Lung (tissue), 12 donors: Measurements from ENCODE around the gene PIP5K1B. TPM values are rescaled to one million over a fixed set of nuclear protein-coding genes. Genes with fewer than 3 reads are reported as not detected.

ENCODE experiments used
- ATAC-seq: fragments of 200-7000 bp; cut with Tn5 transposase; one replicate; pipeline ENCODE4 v1.9.1; 2020; ENCODE audit warnings: moderate number of reproducible peaks; ENCODE audit not compliant: insufficient read depth, low FRiP score
- DNase-seq, 3 donors: peaks; one replicate each; pipeline ENCODE4 v3.0.0-alpha.2; 2013 to 2017
- H3K27ac ChIP-seq, 2 donors: one replicate each; pipeline ENCODE4 v1.5.1; 2013; ENCODE audit warnings: mild to moderate bottlenecking in 2 of 2, moderate library complexity in 2 of 2, control low read depth in 1 of 2, inconsistent platforms in 1 of 2, low read depth in 1 of 2, low read length in 1 of 2
- H3K27me3 ChIP-seq, 3 donors: one replicate each; pipeline ENCODE4 v1.5.1; 2013; ENCODE audit warnings: low read length in 2 of 3; ENCODE audit not compliant: control insufficient read depth in 3 of 3, insufficient read depth in 3 of 3
- H3K36me3 ChIP-seq, 4 donors: one replicate each; pipeline ENCODE4 v1.5.1; 2013; ENCODE audit warnings: low read length in 4 of 4, mild to moderate bottlenecking in 1 of 4, moderate library complexity in 1 of 4; ENCODE audit not compliant: control insufficient read depth in 4 of 4, insufficient read depth in 4 of 4
- H3K4me1 ChIP-seq, 5 donors: one replicate each; pipeline ENCODE4 v1.5.1; 2013; ENCODE audit warnings: low read length in 5 of 5, mild to moderate bottlenecking in 2 of 5, moderate library complexity in 1 of 5; ENCODE audit not compliant: control insufficient read depth in 5 of 5, insufficient read depth in 5 of 5
- H3K4me3 ChIP-seq: one replicate; pipeline ENCODE4 v1.5.1; 2013; ENCODE audit warnings: mild to moderate bottlenecking, control low read depth, moderate library complexity
- H3K9ac ChIP-seq, 2 donors: one replicate each; pipeline ENCODE4 v1.5.1; 2013; ENCODE audit warnings: low read length in 2 of 2, control low read depth in 1 of 2; ENCODE audit not compliant: insufficient read depth in 1 of 2
- H3K9me3 ChIP-seq, 4 donors: one replicate each; pipeline ENCODE4 v1.5.1; 2013; ENCODE audit warnings: low read length in 3 of 4, mild to moderate bottlenecking in 1 of 4, moderate library complexity in 1 of 4; ENCODE audit not compliant: control insufficient read depth in 4 of 4, insufficient read depth in 3 of 4
- WGBS, 2 donors: extraction: QIAGEN DNeasy Blood & Tissue Kit; methylation state at CpG; one replicate each; pipeline ENCODE4 v1.1.7; 2013; 5-methylcytosine and 5-hydroxymethylcytosine counted together
- polyA plus RNA-seq, 2 donors: library from polyadenylated mRNA; stranded (reverse); fragments of 200-250 nt; gene quantifications; one replicate each; pipeline ENCODE4 v1.2.1, GENCODE V29; 2013
- total RNA-seq, 2 donors: library from RNA; depleted of rRNA in 1 of 2; stranded (reverse); fragments of >200 nt in 1 of 2; gene quantifications; one replicate each; pipeline ENCODE4 v1.2.1, GENCODE V29; 2014 to 2021
- TF ChIP-seq, protein P1 (sequence below): IDR thresholded peaks from 2 replicates; pipeline ENCODE4 v1.5.1; 2012; ENCODE audit warnings: mild to moderate bottlenecking; ENCODE audit errors: control extremely low read depth, extremely low read depth
- donor health status: control.
- donor health status: control.
- donor health status: Bipolar disorder and iron deficiency.
- donor health status: healthy.
- donor health status: DM: yes; HTN: yes; CAD: no.

The PIP5K1B gene
- total and polyA plus RNA-seq, 4 donors = 6.6 to 28.2 (median 15.6) TPM

DNA sequence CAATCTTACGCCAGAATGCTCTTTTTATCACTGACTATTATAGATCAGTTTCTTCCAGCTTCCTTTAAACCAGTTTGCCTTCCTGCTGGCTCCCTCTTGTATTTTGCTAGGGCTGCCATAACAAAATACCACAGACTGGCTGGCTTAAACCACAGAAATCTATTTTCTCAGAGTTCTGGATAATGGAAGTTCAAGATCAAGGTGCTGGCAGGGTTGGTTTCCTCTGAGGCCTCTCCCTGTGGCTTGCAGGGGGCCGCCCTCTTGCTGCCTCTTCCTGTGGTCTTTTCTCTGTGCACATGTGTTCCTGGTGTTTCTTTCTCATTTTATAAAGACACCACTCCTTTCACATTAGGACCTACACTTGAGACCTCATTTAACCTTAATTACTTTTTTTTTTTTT is 323.7 kb downstream of the PIP5K1B start:
- 52 to 72% methylated on average over 2 of the region's 2 CpGs for WGBS, 2 donors

DNA sequence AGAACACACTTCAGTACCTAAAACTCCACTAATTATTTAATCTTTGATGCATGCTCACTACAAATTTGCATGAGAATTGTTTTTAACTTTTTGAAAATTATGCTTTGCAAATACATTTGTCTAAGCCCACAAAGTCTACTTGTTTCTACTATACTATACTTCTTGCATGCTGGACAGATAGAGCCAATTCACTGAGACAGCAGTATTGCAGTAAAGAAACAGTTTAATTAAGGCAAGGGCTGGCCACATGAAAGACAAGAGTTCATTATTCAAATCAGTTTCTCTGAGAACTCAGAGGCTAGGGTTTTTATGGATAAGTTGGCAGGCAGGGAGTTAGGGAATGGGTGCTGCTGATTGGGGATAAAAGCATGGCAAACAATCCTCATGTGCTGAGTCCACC is 324.5 kb downstream of the PIP5K1B start:
- Histone ChIP-seq H3K27me3 (no peaks in the 10 kb centered on the region), H3K4me1 (no peaks in the 10 kb centered on the region), H3K9ac (no peak overlapping the region), H3K4me3 (no peak overlapping the region), H3K9me3 (peaks cover 0 to 3% (median 0%) of the 10 kb centered on the region in 4 donors), H3K36me3 (no peaks in the 10 kb centered on the region), H3K27ac (no peak overlapping the region)
- TF ChIP-seq, protein P1, sequence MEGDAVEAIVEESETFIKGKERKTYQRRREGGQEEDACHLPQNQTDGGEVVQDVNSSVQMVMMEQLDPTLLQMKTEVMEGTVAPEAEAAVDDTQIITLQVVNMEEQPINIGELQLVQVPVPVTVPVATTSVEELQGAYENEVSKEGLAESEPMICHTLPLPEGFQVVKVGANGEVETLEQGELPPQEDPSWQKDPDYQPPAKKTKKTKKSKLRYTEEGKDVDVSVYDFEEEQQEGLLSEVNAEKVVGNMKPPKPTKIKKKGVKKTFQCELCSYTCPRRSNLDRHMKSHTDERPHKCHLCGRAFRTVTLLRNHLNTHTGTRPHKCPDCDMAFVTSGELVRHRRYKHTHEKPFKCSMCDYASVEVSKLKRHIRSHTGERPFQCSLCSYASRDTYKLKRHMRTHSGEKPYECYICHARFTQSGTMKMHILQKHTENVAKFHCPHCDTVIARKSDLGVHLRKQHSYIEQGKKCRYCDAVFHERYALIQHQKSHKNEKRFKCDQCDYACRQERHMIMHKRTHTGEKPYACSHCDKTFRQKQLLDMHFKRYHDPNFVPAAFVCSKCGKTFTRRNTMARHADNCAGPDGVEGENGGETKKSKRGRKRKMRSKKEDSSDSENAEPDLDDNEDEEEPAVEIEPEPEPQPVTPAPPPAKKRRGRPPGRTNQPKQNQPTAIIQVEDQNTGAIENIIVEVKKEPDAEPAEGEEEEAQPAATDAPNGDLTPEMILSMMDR = no peak
- DNase-seq = no peak
- no peak for ATAC-seq

More for the DNA sequence above, 323.7 kb downstream of the PIP5K1B start:
- Histone ChIP-seq H3K36me3 (no peaks in the 10 kb centered on the region), H3K27me3 (no peaks in the 10 kb centered on the region), H3K9ac (no peak overlapping the region), H3K9me3 (peaks cover 0 to 3% (median 0%) of the 10 kb centered on the region in 4 donors), H3K27ac (no peak overlapping the region), H3K4me1 (no peaks in the 10 kb centered on the region), H3K4me3 (no peak overlapping the region)
- DNase-seq (no peak), ATAC-seq (no peak)
- TF ChIP-seq, protein P1 = no peak

DNA sequence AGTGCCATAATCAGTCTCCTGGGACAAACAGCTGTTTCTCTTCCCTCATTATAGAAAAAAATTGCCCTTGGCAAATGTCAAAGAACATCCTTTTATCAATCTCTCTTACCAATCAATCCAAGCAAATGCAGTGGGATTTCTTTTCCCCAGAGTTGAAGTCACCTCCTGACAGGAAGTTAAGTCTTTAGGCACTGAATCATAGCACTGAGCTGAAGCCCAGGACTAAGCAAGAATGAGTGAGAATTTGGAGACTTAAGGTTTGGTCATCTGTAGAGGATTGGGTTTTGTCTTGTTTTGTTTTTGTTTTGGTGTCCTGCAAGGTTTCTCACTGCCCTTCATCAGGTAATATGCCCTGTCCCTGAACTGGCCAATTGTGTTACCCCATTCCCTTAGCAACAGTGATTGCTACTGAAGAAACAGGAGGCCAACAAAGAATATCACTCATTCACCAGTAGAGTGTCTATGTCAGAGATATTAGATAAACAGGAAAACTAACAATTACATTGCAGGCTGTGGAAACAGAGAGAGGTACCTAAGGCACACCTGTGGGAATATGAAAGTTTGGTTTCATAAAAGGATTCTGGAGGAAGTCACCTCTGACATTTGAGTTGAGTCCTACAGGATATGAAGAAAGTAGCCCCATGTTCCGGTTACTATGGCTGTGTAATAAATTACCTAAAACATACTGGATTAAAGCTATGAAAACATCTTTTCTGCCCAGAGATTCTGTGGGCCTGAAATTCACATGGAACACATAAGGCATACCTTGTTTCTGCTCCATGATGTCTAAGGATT is 326.0 kb downstream of the PIP5K1B start:
- Histone ChIP-seq H3K36me3 (no peaks in the 10 kb centered on the region), H3K9ac (no peak overlapping the region)
- WGBS, 2 donors = 36 to 71% methylated on average over 1 of the region's 1 CpG

More for the DNA sequence above, 326.0 kb downstream of the PIP5K1B start:
- H3K4me1 ChIP-seq = peaks cover 0 to 3% (median 0%) of the 10 kb centered on the region in 5 donors
- TF ChIP-seq, protein P1 = no peak
- no peaks in the 10 kb centered on the region for H3K27me3 ChIP-seq
- H3K4me3 ChIP-seq = no peak overlapping the region
- DNase-seq (no peak), ATAC-seq (no peak)
- H3K9me3 ChIP-seq = peaks cover 0 to 3% (median 0%) of the 10 kb centered on the region in 4 donors
- H3K27ac ChIP-seq = no peak overlapping the region
